Vagina (tissue), 2 donors: ENCODE measurements around the gene SEC14L5.

ENCODE experiments used
- POLR2A ChIP-seq, 2 donors: fragments of 450-650 bp; IDR thresholded peaks; one replicate each; pipeline ENCODE4 v1.6.1; 2017; ENCODE audit warnings: antibody characterized with exemption in 2 of 2, mild to moderate bottlenecking in 2 of 2, moderate library complexity in 2 of 2
- POLR2AphosphoS5 ChIP-seq, 2 donors: sonication (generic); formaldehyde crosslinking; IDR thresholded peaks; one replicate each; pipeline ENCODE4 v1.9.0; 2017; ENCODE audit warnings: antibody characterized with exemption in 2 of 2, mild to moderate bottlenecking in 2 of 2, low read depth in 1 of 2; ENCODE audit not compliant: insufficient read depth in 1 of 2
- TF ChIP-seq, protein P1 (sequence below), 3 experiments: fragments of 450-650 bp in 2 of 3; fragments of 200-600 bp in 1 of 3; sonication (generic) in 1 of 3; IDR thresholded peaks; one replicate each; pipeline ENCODE4 v1.5.1; 2017 to 2019; ENCODE audit warnings: antibody characterized with exemption in 3 of 3, mild to moderate bottlenecking in 2 of 3, moderate library complexity in 2 of 3

DNA sequence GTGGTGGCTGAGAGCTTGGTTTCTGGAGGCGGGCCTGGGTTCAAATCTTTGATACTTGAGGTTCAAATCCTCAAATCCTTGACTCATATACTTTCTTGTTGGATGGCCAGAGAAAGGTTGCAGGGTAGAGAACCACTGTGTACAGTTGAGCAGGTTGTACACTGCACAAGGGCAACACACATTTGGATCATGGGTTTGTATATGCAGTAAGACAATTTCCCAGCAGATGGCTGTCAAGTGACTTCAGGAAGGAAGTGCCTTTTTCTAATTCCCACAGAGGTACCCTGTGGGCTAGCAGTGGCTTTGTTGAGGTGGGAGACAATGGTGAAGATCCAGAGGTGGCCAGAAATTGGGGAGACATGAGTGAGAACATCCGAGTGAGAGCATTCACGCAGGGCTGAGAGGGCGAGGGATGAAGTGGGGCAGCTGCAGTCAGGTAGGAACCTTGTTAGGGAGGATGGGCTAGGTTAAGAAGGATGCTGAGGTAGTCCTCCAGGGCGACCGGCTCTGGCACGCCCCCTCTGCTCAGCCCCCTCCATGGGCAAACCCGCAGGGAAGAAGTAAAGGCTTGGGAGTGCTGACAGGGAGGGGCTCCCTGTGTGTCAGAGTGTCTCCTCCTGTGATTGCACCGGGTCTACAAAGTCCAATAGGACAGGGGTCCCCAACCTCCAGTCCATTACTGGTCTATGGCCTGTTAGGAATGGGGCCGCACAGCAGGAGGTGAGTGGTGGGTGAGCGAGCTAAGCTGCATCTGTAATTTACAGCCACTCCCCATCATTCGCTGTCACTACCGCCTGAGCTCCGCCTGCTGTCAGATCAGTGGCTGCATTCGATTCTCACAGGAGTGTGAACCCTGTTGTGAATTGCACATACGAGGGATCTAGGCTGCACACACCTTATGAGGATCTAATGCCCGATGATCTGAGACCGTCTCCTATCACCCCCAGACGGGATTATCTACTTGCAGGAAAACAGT, 104.9 kb downstream of the SEC14L5 start:
- TF ChIP-seq, protein P1, sequence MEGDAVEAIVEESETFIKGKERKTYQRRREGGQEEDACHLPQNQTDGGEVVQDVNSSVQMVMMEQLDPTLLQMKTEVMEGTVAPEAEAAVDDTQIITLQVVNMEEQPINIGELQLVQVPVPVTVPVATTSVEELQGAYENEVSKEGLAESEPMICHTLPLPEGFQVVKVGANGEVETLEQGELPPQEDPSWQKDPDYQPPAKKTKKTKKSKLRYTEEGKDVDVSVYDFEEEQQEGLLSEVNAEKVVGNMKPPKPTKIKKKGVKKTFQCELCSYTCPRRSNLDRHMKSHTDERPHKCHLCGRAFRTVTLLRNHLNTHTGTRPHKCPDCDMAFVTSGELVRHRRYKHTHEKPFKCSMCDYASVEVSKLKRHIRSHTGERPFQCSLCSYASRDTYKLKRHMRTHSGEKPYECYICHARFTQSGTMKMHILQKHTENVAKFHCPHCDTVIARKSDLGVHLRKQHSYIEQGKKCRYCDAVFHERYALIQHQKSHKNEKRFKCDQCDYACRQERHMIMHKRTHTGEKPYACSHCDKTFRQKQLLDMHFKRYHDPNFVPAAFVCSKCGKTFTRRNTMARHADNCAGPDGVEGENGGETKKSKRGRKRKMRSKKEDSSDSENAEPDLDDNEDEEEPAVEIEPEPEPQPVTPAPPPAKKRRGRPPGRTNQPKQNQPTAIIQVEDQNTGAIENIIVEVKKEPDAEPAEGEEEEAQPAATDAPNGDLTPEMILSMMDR (IDR thresholded peaks at IDR 0.05) = no peak
- TF ChIP-seq POLR2A (IDR thresholded peaks at IDR 0.05) = no peak
- no peak for TF ChIP-seq POLR2AphosphoS5 (IDR thresholded peaks at IDR 0.05; ENCODE audit: insufficient read depth in 1 of 2, low read depth in 1 of 2)
